ENCODE measurements around the gene MSX1.

GRCh38 chr4:4853371-4853823, 6.1 kb upstream of the MSX1 start:
- no peak for TF ChIP-seq SMC3 (conservative IDR thresholded peaks at IDR 0.05; ENCODE audit: poor library complexity)
- TF ChIP-seq RAD21 (conservative IDR thresholded peaks at IDR 0.05): no peak
- TF ChIP-seq CTCF (IDR thresholded peaks at IDR 0.05; ENCODE audit: poor library complexity, severe bottlenecking): no peak
